ENCODE measurements around the gene SLC26A8. TPM values are rescaled to one million over a fixed set of nuclear protein-coding genes. Genes with fewer than 3 reads are reported as not detected.
"Not testable (repeated sequence)": the region's sequence is repeated elsewhere in the genome, so short reads cannot be mapped to it uniquely, and the experiment has no call there.

SLC26A8 gene
- total RNA-seq, 1 experiment from 2014 or later, result 0.03 TPM

DNA sequence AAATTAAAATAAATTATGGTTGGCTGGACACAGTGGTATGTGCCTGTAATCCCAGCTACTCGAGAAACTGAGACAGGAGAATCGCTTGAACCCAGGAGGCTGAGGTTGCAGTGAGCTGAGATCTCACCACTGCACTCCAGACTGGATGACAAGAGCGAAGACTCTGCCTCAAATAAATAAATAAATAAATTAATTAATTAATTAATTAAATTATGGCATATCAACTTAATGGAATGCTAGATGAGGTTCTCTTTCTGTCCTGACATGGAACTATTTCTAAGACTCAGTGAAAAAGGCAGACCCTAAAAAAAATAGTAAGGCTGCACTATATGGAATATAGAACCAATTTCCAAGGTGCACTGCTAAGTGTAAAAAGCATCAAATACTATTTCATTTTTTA, 108.4 kb downstream of the SLC26A8 start:
- no peak for DNase-seq
- H3K27me3 ChIP-seq (ENCODE audit: control insufficient read depth, insufficient read depth, low read length), result no peaks in the 10 kb centered on the region
- no peak overlapping the region for H3K4me3 ChIP-seq (ENCODE audit: insufficient read depth, low read depth, low read length)
- peaks cover 9% of the 10 kb centered on the region for H3K36me3 ChIP-seq (replicated peaks; ENCODE audit: control insufficient read depth, insufficient read depth, low read length)

DNA sequence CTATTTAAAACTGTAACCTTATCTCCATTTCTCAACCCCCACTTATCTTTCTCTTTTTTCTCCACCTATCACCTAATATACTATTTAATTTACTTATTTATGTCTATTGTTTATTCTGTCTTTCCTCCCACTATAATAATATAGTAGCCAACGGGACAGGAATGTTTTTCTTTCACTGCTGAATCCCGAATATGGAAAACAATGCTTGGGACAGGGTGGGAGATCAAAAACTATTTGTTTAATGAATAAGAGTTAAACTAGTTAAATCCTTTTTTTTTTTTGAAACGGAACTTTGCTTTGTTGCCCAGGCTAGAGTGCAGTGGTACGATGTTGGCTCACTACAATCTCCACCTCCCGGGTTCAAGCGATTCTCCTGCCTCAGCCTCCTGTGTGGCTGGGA, 109.9 kb downstream of the SLC26A8 start:
- DNase-seq, result no peak
- Histone ChIP-seq H3K36me3 (replicated peaks; ENCODE audit: control insufficient read depth, insufficient read depth, low read length) (peaks cover 16% of the 10 kb centered on the region), H3K4me3 (ENCODE audit: insufficient read depth, low read depth, low read length) (no peak overlapping the region), H3K27me3 (ENCODE audit: control insufficient read depth, insufficient read depth, low read length) (no peaks in the 10 kb centered on the region)

DNA sequence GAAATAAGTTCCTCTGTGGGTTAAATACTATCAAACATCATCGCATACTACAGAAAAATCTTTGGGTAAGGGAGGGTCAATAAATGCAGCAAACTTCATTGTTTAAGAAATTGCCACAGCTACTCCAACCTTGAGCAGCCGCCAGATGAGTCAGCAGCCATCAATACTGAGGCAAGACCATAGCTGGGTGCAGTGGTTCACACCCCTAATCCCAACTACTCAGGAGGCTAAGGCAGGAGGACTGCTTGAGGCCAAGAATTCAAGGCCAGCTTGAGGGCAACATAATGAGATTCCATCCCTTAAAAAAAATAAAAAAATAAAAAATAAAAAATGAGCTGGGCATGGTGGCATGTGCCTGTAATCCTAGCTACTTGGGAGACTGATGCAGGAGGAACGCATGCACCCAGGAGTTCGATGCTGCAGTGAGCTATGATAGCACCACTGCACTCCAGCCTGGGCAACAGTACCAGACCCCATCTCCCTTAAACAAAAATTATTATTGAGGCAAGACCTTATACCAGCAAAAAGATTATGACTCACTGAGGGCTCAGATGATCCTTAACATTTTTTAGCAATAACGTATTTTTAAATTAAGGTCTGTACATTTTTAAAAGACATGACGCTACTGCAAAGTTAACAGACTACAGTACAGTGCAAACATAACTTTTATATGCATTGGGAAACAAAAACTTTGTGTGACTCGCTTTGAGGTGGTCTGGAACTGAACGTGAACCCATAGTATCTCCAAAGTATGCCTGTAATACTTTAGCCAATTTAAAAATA, 112.4 kb downstream of the SLC26A8 start:
- Histone ChIP-seq H3K27me3 (ENCODE audit: control insufficient read depth, insufficient read depth, low read length) (no peaks in the 10 kb centered on the region), H3K4me3 (ENCODE audit: insufficient read depth, low read depth, low read length) (no peak overlapping the region), H3K36me3 (replicated peaks; ENCODE audit: control insufficient read depth, insufficient read depth, low read length) (peaks cover 16% of the 10 kb centered on the region)
- no peak for DNase-seq

DNA sequence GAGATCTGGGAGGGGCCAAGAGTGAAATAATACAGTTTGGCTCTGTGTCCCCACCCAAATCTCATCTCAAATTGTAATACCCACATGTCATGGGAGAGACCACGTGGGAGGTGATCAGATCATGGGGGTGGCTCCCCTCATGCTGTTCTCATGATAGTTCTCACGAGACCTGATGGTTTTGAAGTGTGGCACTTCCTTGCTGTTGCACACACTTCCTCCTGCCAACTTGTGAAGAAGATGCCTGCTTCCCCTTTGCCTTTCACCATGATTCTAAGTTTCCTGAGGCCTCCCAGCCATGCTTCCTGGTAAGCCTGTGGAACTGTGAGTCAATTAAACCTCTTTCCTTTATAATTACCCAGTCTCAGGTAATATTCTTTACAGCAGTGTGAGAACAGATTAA, 114.9 kb downstream of the SLC26A8 start:
- H3K36me3 ChIP-seq (replicated peaks; ENCODE audit: control insufficient read depth, insufficient read depth, low read length), result peaks cover 15% of the 10 kb centered on the region
- not testable (repeated sequence) for H3K4me3 ChIP-seq (ENCODE audit: insufficient read depth, low read depth, low read length); DNase-seq; H3K27me3 ChIP-seq (ENCODE audit: control insufficient read depth, insufficient read depth, low read length)

DNA sequence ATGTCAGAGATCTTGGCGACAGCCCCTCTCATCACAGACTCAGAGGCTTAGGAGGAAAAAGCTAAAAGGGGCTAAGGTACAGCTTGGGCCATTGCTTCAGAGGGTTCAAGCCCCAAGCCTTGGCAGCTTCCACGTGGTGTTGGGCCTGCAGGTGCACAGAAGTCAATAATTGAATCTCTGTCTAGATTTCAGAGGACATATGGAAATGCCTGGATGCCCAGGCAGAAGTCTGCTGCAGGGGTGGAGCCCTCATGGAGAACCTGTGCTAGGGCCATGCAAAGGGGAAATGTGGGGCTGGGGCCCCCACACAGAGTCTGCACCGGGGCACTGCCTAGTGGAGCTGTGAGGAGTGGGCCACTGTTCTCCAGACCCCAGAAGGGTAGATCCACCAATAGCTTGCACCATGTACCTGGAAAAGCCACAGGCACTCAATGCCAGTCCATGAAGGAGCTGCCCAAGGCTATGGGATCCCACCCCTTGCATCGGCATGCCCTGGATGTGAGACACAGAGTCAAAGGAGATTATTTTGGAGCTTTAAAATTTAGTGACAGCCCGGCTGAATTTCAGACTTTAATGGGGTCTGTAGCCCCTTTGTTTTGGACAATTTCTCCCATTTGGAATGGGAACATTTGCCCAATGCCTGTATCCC, 115.6 kb downstream of the SLC26A8 start:
- H3K27me3 ChIP-seq (ENCODE audit: control insufficient read depth, insufficient read depth, low read length); H3K4me3 ChIP-seq (ENCODE audit: insufficient read depth, low read depth, low read length); DNase-seq: not testable (repeated sequence)
- H3K36me3 ChIP-seq (replicated peaks; ENCODE audit: control insufficient read depth, insufficient read depth, low read length), result peaks cover 15% of the 10 kb centered on the region

DNA sequence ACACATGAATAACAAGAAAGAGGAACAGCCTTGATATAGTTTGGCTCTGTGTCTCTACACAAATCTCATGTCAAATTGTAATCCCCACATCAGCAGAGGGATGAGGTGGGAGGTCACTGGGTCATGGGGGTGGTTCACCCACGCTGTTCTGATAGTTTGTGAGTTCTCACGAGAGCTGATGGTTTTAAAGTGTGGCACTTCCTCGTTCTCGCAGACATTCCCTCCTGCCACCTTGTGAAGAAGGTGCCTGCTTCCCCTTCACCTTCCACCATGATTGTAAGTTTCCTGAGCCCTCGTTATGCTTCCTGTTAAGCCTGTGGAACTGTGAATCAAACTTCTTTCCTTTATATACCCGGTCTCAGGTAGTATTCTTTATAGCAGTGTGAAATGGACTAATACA, 116.7 kb downstream of the SLC26A8 start:
- peaks cover 11% of the 10 kb centered on the region for H3K36me3 ChIP-seq (replicated peaks; ENCODE audit: control insufficient read depth, insufficient read depth, low read length)
- no peak for DNase-seq

DNA sequence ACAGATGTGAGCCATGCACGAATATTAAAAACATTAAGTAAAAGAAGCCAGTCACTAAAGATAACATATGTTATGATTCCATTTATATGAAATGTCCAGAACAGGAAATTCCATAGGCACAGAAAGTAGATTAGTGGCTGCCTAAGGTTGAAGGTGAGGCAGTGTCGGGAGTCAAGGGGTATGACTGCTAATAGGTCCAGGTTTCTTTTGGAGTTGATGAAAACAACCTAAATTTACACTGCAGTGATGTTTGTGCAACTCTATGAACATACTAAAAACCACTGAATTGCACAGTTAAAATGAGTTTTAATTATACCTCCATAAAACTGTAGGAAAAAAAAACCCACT, 118.0 kb downstream of the SLC26A8 start:
- H3K27me3 ChIP-seq (ENCODE audit: control insufficient read depth, insufficient read depth, low read length), result no peaks in the 10 kb centered on the region
- peaks cover 10% of the 10 kb centered on the region for H3K36me3 ChIP-seq (replicated peaks; ENCODE audit: control insufficient read depth, insufficient read depth, low read length)
- no peak for DNase-seq
- H3K4me3 ChIP-seq (ENCODE audit: insufficient read depth, low read depth, low read length), result no peak overlapping the region

More for the DNA sequence above, 116.7 kb downstream of the SLC26A8 start:
- Histone ChIP-seq H3K4me3 (ENCODE audit: insufficient read depth, low read depth, low read length) (no peak overlapping the region), H3K27me3 (ENCODE audit: control insufficient read depth, insufficient read depth, low read length) (no peaks in the 10 kb centered on the region)

DNA sequence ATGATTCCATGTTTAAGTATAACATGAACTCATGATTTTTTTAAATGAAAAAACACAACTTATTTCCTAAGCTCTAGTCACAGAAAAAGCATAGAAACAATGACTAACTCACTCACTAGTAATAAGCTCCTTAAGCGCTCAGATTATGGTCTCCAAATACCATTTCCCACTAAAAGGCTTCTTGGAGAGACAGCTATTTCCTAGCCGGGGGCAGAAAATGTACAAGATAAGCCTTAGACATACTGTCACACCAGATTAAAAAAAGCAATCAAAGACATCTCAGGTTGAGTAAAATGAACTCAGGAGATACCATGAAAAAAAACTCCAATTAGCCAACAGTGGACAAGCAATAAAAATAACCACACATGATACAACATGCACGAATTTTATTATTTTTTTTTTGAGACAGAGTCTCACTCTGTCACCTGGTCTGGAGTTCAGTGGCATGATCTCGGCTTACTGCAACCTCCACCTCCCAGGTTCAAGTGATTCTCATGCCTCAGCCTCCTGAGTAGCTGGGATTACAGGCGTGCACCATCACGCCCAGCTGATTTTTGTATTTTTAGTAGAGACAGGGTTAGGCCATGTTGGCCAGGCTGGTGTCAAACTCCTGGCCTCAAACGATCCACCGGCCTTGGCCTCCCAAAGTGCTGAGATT, 118.5 kb downstream of the SLC26A8 start:
- H3K27me3 ChIP-seq (ENCODE audit: control insufficient read depth, insufficient read depth, low read length), result no peaks in the 10 kb centered on the region
- H3K4me3 ChIP-seq (ENCODE audit: insufficient read depth, low read depth, low read length), result no peak overlapping the region
- H3K36me3 ChIP-seq (replicated peaks; ENCODE audit: control insufficient read depth, insufficient read depth, low read length), result peaks cover 8% of the 10 kb centered on the region
- DNase-seq, result no peak

DNA sequence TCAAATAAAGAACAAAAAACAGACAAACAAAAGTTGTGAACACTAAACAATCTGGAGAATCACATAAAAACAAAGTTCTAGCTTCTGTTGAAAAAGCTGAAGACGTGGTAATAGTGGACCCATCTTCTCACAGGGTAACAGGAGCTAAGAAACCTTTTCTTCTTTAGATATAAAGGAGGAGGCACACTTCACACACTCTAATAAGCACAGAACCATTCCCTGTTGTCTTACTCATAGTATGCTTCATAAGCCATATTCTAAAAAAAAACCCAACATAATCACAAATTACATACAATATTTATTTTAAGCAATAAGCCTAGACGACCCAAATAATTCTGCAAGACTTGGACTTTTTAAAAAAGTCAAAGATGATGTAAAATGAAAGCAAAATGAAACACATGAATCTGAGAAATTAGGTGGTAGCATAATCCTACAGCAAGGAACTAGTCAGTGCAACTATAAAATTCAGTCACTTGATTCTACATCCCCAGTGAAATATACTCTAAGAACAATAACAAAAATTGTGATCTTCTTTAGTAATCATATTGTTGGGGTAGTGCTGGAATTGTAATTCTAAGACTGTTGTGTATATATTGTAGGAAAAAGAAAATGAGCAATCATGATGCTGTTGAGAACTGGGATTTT, 119.2 kb downstream of the SLC26A8 start:
- Histone ChIP-seq H3K4me3 (ENCODE audit: insufficient read depth, low read depth, low read length) (no peak overlapping the region), H3K36me3 (replicated peaks; ENCODE audit: control insufficient read depth, insufficient read depth, low read length) (peaks cover 4% of the 10 kb centered on the region), H3K27me3 (ENCODE audit: control insufficient read depth, insufficient read depth, low read length) (no peaks in the 10 kb centered on the region)
- no peak for DNase-seq

DNA sequence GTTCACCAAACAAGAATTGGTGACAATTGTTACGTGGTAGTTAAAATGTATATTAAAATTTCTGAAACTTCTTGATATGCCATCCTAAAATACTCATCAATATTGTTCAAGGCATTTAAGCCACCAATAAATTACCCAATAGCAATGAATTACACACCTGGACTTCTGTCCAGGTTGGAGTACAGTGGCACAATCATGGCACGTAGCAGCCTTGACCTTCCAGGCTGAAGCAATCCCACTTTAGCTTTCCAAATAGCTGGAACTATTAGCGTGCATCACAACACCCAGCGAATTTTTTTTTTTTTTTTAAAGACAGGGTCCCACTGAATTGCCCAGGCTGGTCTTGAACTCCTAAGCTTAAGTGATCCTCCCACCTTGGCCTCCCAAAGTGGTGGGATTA, 120.8 kb downstream of the SLC26A8 start:
- no peaks in the 10 kb centered on the region for H3K27me3 ChIP-seq (ENCODE audit: control insufficient read depth, insufficient read depth, low read length)
- no peaks in the 10 kb centered on the region; the same call in 1 of the 2 replicates for H3K36me3 ChIP-seq (replicated peaks; ENCODE audit: control insufficient read depth, insufficient read depth, low read length)
- no peak for DNase-seq
- H3K4me3 ChIP-seq (ENCODE audit: insufficient read depth, low read depth, low read length), result no peak overlapping the region

DNA sequence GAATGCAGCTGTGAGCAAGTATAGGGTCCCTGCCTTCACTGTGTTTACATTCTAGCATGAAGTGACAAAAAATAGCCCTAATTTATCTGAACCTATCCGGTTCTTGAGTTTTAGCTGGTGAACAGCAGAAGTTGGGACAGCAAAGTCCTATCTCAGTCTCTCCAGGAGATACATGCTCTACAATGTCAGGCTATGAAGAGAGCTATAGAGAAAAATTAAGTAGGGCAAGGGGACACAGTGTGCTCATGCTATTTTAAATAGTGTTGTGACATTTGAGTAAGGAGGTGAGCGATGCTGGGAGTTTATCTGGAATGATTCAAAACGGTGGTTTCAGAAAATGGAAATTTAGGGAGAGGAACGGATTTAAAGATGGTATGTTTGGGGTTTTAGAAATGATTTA, 124.0 kb downstream of the SLC26A8 start:
- Histone ChIP-seq H3K27me3 (ENCODE audit: control insufficient read depth, insufficient read depth, low read length) (no peaks in the 10 kb centered on the region), H3K36me3 (replicated peaks; ENCODE audit: control insufficient read depth, insufficient read depth, low read length) (no peaks in the 10 kb centered on the region; the same call in 1 of the 2 replicates), H3K4me3 (ENCODE audit: insufficient read depth, low read depth, low read length) (no peak overlapping the region)
- no peak for DNase-seq

DNA sequence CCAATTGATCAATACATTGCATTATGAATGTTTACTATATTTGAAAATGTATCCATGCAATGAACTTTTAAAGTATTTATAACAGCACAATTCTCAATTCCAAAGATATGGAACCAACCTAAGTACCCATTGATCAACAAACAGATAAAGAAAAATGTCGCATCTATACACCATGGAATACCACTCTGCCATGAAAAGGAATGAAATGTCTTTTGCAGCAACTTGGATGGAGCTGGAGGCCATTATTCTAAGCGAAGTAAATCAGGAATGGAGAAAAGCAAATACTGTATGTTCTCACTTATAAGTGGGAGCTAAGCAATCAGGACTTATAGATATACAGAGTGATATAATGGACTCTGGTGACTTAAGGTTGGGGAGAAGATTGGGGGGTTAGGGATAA, 126.4 kb downstream of the SLC26A8 start:
- no peaks in the 10 kb centered on the region for H3K27me3 ChIP-seq (ENCODE audit: control insufficient read depth, insufficient read depth, low read length)
- H3K4me3 ChIP-seq (ENCODE audit: insufficient read depth, low read depth, low read length), result no peak overlapping the region
- no peak for DNase-seq
- H3K36me3 ChIP-seq (replicated peaks; ENCODE audit: control insufficient read depth, insufficient read depth, low read length), result no peaks in the 10 kb centered on the region

DNA sequence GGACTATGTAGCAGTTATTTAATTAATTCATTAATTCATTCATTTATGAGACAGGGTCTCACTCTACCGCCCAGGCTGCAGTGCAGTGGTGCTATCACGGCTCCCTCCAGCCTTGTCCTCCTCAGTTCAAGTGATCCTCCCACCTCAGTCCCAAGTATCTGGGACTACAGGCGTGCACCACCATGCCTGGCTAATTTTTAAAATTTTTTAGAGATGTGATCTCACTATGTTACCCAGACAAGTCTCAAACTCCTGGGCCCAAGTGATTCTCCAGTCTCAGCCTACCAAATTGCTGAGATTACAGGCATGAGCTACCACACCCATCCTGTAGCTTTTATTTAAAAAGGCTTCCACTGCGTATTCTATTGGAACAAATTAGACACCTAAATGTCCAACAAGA, 127.0 kb downstream of the SLC26A8 start:
- H3K4me3 ChIP-seq (ENCODE audit: insufficient read depth, low read depth, low read length), result no peak overlapping the region
- no peak for DNase-seq
- H3K36me3 ChIP-seq (replicated peaks; ENCODE audit: control insufficient read depth, insufficient read depth, low read length), result no peaks in the 10 kb centered on the region
- H3K27me3 ChIP-seq (ENCODE audit: control insufficient read depth, insufficient read depth, low read length), result no peaks in the 10 kb centered on the region

DNA sequence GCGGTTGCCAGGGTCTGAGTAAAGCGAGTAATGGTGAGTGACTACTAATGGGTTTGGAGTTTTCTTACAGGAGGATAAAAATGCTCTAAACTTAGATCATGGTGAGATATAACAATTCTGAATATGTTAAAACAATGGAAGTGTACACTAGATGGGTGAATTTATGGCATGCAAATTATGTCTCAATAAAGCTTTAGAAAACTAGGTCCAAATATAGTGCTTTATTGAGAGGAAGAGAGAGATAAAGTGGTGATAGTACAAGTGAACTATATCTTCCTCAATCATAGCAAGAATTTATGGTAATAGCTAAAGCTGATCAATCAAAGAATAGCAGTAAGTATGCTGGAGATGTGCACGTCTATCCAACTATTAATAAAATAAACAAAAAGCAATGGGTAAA, 127.4 kb downstream of the SLC26A8 start:
- H3K36me3 ChIP-seq (replicated peaks; ENCODE audit: control insufficient read depth, insufficient read depth, low read length), result no peaks in the 10 kb centered on the region
- DNase-seq, result no peak
- no peaks in the 10 kb centered on the region for H3K27me3 ChIP-seq (ENCODE audit: control insufficient read depth, insufficient read depth, low read length)
- H3K4me3 ChIP-seq (ENCODE audit: insufficient read depth, low read depth, low read length), result no peak overlapping the region

DNA sequence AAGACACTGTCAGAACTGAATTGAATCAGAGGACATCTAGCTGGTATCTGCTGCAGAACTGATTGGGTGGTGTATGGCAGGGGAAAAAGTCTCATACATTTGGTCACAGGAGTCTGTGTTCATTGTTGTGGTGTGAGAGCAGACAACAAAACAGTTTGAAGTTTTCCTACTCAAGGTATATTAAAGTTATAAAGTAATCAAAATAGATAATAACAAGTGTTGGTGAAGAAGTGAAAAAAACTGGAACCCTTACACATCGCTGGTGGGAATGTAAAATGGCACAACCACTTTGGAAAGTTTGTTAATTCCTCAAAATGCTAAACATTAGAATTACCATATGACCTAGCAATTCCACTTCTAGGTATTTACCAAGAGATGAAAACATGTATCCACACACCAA, 128.2 kb downstream of the SLC26A8 start:
- no peak for DNase-seq
- H3K27me3 ChIP-seq (ENCODE audit: control insufficient read depth, insufficient read depth, low read length), result no peaks in the 10 kb centered on the region
- H3K36me3 ChIP-seq (replicated peaks; ENCODE audit: control insufficient read depth, insufficient read depth, low read length), result no peaks in the 10 kb centered on the region
- no peak overlapping the region for H3K4me3 ChIP-seq (ENCODE audit: insufficient read depth, low read depth, low read length)

Data from H7 (cell line).